DND-41 (cell line): ENCODE data around the gene RELA.

Experiments
- ATAC-seq: fragments of 200-7000 bp; cut with Tn5 transposase; 3 replicates; pipeline ENCODE4 v1.9.1; 2021; ENCODE audit warnings: low read depth; ENCODE audit not compliant: insufficient read depth
- DNase-seq: peaks from one replicate; pipeline ENCODE4 v3.0.0-alpha.2; 2020
- H2AFZ ChIP-seq: 2 replicates; pipeline ENCODE4 v1.6.0; 2012; ENCODE audit warnings: low read depth, low read length
- H3K27ac ChIP-seq: 2 replicates; pipeline ENCODE4 v1.5.1; 2012; ENCODE audit warnings: low read length, inconsistent platforms
- H3K27me3 ChIP-seq: fragments of 200-600 bp; sonication (generic); 2 replicates; pipeline ENCODE4 v1.6.0; 2012; ENCODE audit warnings: low read length, mild to moderate bottlenecking, inconsistent platforms; ENCODE audit not compliant: insufficient read depth, poor library complexity
- H3K36me3 ChIP-seq: 2 replicates; pipeline ENCODE4 v1.5.1; 2012; ENCODE audit warnings: low read length, inconsistent platforms; ENCODE audit not compliant: insufficient read depth
- H3K4me1 ChIP-seq: 2 replicates; pipeline ENCODE4 v1.5.1; 2012; ENCODE audit warnings: mild to moderate bottlenecking, low read length; ENCODE audit not compliant: insufficient read depth
- H3K4me2 ChIP-seq: 2 replicates; pipeline ENCODE4 v1.6.0; 2012; ENCODE audit warnings: mild to moderate bottlenecking, moderate library complexity, low read length, inconsistent platforms; ENCODE audit not compliant: insufficient read depth
- H3K4me3 ChIP-seq, 2 experiments: fragments of 200-600 bp in 1 of 2; shearing (Covaris generic) in 1 of 2; 2 replicates each; pipeline ENCODE4 v1.5.1; 2012 to 2016; ENCODE audit warnings: inconsistent platforms in 2 of 2, low read length in 2 of 2, mild to moderate bottlenecking in 2 of 2, low read depth in 1 of 2, moderate library complexity in 1 of 2
- H3K79me2 ChIP-seq: 2 replicates; pipeline ENCODE4 v1.6.0; 2012; ENCODE audit warnings: low read length, inconsistent platforms; ENCODE audit not compliant: insufficient read depth
- H3K9ac ChIP-seq: 2 replicates; pipeline ENCODE4 v1.6.0; 2012; ENCODE audit warnings: low read depth, mild to moderate bottlenecking, inconsistent platforms, low read length, moderate library complexity
- H3K9me3 ChIP-seq: 2 replicates; pipeline ENCODE4 v1.5.1; 2012; ENCODE audit warnings: low read length, moderate library complexity, mild to moderate bottlenecking, inconsistent platforms; ENCODE audit not compliant: insufficient read depth, severe bottlenecking
- H4K20me1 ChIP-seq: 2 replicates; pipeline ENCODE4 v1.6.0; 2012; ENCODE audit warnings: low read length; ENCODE audit not compliant: insufficient read depth
- EZH2 ChIP-seq: IDR thresholded peaks from 3 replicates; pipeline ENCODE4 v1.6.1; 2012; ENCODE audit warnings: borderline replicate concordance, low read depth, mild to moderate bottlenecking, moderate library complexity, low read length, inconsistent platforms; ENCODE audit not compliant: severe bottlenecking
- TF ChIP-seq, protein P1 (sequence below): IDR thresholded peaks from 2 replicates; pipeline ENCODE4 v1.5.1; 2012; ENCODE audit warnings: borderline replicate concordance, low read length, moderate library complexity, mild to moderate bottlenecking; ENCODE audit not compliant: poor library complexity, severe bottlenecking; ENCODE audit errors: extremely low read depth

Gene RELA

DNA sequence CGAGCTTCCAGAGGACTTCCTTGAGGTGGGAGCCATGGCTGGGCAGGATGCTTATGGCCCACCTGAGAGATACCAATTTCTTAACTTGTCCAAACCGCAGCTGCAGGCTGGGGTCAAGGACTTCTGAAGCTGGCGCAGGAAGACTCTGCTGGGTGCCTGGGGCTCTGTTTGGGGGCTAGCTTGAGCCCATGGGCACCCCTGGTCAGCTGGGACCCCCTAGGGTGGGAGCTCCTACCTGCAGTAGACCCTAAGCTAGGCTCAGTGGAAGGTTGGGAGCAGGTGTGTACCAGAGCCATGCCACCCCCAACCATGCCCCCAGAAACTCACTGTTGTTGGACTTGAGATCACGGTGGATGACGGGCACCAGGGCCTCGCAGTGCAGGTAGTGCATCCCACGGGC, 50.0 kb downstream of the RELA start:
- Histone ChIP-seq H3K4me3 (peak overlapping the region in 1 of 2 experiments; percentile 99; a peak in 2 of 4 replicates), H3K9me3 (no peaks in the 10 kb centered on the region), H3K79me2 (peaks cover 81% of the 10 kb centered on the region), H3K9ac (peak overlapping the region; percentile 84), H3K36me3 (peaks cover 65% of the 10 kb centered on the region), H3K27me3 (no peaks in the 10 kb centered on the region), H3K4me1 (peaks cover 52% of the 10 kb centered on the region), H3K27ac (peak overlapping the region; percentile 58; the same call in 1 of the 2 replicates), H4K20me1 (peaks cover 33% of the 10 kb centered on the region), H2AFZ (no peak overlapping the region), H3K4me2 (peak overlapping the region; percentile 86)
- DNase-seq (no peak), ATAC-seq (no peak)
- no peak for TF ChIP-seq EZH2
- TF ChIP-seq, protein P1, sequence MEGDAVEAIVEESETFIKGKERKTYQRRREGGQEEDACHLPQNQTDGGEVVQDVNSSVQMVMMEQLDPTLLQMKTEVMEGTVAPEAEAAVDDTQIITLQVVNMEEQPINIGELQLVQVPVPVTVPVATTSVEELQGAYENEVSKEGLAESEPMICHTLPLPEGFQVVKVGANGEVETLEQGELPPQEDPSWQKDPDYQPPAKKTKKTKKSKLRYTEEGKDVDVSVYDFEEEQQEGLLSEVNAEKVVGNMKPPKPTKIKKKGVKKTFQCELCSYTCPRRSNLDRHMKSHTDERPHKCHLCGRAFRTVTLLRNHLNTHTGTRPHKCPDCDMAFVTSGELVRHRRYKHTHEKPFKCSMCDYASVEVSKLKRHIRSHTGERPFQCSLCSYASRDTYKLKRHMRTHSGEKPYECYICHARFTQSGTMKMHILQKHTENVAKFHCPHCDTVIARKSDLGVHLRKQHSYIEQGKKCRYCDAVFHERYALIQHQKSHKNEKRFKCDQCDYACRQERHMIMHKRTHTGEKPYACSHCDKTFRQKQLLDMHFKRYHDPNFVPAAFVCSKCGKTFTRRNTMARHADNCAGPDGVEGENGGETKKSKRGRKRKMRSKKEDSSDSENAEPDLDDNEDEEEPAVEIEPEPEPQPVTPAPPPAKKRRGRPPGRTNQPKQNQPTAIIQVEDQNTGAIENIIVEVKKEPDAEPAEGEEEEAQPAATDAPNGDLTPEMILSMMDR: no peak

DNA sequence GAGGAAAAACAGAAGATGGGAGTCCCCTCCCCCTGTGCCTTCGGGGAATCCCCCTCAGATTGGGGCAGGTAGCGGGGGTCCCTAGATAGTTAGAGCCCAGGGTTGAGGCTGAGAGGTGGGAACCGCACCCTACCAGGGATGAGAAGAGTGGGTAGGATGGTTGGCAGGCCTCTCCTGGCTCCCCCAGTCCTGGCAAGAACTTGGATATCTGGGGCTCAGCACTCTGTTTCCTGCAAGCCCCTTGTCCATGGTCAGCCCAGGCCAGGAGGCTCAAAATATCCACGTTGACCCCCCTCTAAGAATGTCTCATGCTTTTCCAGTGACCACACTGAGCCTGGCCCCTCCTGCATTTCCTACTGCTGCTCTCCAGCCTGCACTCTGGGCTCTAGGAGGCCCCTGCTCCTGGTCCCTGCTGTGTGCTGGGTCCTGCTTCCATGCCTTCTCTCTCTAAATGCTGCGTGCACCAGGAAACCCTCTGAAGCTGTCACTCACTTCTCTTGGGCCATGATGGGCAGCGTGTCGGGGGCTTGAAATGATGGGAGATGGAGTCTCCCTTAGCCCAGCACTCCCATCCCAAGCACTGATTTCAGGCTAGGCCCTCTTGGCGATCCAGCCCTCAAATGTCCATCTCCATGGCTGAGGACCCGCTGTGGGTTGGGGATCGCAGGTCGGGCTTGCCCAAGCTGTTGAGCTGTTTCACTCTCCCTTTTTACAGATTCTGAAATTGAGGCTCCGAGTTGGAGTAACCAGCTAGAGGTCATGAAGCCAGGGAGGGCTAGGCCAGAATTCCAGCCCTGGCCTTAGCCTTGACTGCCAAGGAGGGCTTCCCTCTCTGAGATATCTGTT, 50.7 kb downstream of the RELA start:
- ATAC-seq (no peak), DNase-seq (no peak)
- H3K4me3 ChIP-seq: peak overlapping the region in 1 of 2 experiments; percentile 99; a peak in 2 of 4 replicates
- H3K27me3 ChIP-seq: no peaks in the 10 kb centered on the region
- H3K9ac ChIP-seq: peak overlapping the region; percentile 84
- peaks cover 45% of the 10 kb centered on the region for H3K4me1 ChIP-seq
- peak overlapping the region; percentile 86 for H3K4me2 ChIP-seq
- no peak for TF ChIP-seq EZH2
- TF ChIP-seq, protein P1: no peak
- H4K20me1 ChIP-seq: peaks cover 26% of the 10 kb centered on the region
- peaks cover 65% of the 10 kb centered on the region for H3K36me3 ChIP-seq
- H3K79me2 ChIP-seq: peaks cover 74% of the 10 kb centered on the region
- no peak overlapping the region for H2AFZ ChIP-seq
- H3K9me3 ChIP-seq: no peaks in the 10 kb centered on the region
- H3K27ac ChIP-seq: peak overlapping the region; percentile 58

DNA sequence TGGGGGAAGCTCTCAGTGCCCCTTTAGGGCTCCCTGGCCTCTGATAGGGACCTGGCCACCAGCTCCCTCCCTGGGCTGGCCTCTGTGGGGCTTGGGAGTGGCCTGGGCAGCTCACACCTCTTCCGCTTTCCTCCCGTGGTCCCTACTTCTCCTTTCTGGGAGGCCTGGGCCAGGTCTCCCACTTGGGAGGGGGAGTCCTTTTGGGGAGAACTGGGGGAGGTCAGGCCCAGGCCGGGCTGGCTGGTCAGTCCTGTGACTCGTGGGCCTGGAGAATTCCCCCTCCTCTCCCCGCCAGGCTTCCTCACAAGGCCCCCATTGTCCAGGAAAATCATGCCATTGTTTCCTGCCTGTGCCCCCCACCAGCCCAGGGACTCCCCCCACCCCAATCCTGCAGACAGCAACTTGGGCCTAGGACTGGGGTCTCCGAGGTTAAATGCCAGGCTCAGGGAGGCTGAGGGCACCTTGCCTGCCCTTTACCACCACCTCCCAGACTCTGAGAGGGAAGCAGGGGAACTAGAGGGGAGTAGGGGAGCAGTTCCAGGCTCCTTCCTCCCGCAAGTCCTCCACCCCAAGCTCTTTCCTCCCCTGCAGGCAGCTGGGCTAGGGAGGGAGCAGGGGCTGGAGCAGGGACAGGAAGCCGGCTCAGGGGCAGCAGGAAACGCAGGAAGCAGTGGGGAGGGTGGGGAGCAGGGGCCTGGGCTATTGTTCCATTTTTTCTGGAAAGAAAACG, 51.5 kb downstream of the RELA start:
- peaks cover 64% of the 10 kb centered on the region for H3K36me3 ChIP-seq
- peak overlapping the region; percentile 84; the same call in 1 of the 2 replicates for H3K9ac ChIP-seq
- H3K27ac ChIP-seq: peak overlapping the region; percentile 39
- peak overlapping the region; percentile 86 for H3K4me2 ChIP-seq
- no peak for TF ChIP-seq EZH2
- TF ChIP-seq, protein P1: no peak
- peaks cover 37% of the 10 kb centered on the region for H3K4me1 ChIP-seq
- H3K9me3 ChIP-seq: no peaks in the 10 kb centered on the region
- H3K27me3 ChIP-seq: no peaks in the 10 kb centered on the region
- H4K20me1 ChIP-seq: peaks cover 18% of the 10 kb centered on the region
- H3K4me3 ChIP-seq: peak overlapping the region in 1 of 2 experiments; percentile 99; a peak in 2 of 4 replicates
- H2AFZ ChIP-seq: no peak overlapping the region
- ATAC-seq (no peak), DNase-seq (no peak)
- peaks cover 66% of the 10 kb centered on the region for H3K79me2 ChIP-seq
